ENCODE measurements around the gene ATF3.

ATF3 gene

DNA sequence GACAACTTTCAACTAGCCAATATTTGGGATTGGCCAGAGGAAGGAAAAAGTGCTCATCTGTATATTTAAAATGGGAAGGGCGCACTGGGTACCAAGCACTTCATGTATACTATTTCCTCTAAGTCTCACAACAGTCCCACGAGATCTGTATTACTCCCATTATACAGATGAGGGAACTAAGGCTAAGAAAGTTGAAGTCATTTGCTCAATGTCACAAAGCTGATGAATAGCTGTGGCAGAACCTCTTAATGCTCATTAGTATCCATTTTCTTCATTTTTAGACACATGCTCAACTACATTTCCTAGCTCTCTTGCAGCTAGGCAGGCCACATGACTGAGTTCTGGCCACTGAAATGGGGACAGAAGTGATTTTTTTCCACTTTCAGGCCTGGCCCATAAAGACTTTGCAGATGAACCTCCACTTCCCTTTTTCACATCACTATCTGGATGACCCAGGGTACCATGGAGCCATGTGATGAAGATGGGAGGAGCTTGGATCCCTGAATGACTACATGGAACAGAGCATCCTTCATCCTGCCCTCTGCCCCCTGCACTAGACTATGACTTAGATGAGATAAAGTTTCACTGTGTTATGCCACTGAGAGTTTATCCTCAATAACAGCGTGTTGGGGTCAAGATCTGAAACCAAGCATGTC, 31.8 kb downstream of the ATF3 start:
- ATAC-seq: no peak

GRCh38 chr1:212641956-212642355, 33.4 kb downstream of the ATF3 start:
- no peak for TF ChIP-seq RARB (CRISPR knock-in tag; IDR thresholded peaks at IDR 0.05)
- no peak for TF ChIP-seq PATZ1 (CRISPR knock-in tag; IDR thresholded peaks at IDR 0.05; ENCODE audit: borderline replicate concordance)
- TF ChIP-seq ARNTL (CRISPR knock-in tag; IDR thresholded peaks at IDR 0.05; ENCODE audit: borderline replicate concordance, low read depth): no peak
- TF ChIP-seq ZNF8 (CRISPR knock-in tag; IDR thresholded peaks at IDR 0.05): no peak
- TF ChIP-seq CSDC2 (CRISPR knock-in tag; IDR thresholded peaks at IDR 0.05): no peak
- no peak for TF ChIP-seq TOX (CRISPR knock-in tag; IDR thresholded peaks at IDR 0.05; ENCODE audit: borderline replicate concordance)
- TF ChIP-seq, protein P1, sequence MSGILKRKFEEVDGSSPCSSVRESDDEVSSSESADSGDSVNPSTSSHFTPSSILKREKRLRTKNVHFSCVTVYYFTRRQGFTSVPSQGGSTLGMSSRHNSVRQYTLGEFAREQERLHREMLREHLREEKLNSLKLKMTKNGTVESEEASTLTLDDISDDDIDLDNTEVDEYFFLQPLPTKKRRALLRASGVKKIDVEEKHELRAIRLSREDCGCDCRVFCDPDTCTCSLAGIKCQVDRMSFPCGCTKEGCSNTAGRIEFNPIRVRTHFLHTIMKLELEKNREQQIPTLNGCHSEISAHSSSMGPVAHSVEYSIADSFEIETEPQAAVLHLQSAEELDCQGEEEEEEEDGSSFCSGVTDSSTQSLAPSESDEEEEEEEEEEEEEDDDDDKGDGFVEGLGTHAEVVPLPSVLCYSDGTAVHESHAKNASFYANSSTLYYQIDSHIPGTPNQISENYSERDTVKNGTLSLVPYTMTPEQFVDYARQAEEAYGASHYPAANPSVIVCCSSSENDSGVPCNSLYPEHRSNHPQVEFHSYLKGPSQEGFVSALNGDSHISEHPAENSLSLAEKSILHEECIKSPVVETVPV (CRISPR knock-in tag; IDR thresholded peaks at IDR 0.05): no peak
- no peak for TF ChIP-seq ZC3H10 (CRISPR knock-in tag; IDR thresholded peaks at IDR 0.05)
- no peak for TF ChIP-seq ZFP3 (CRISPR knock-in tag; IDR thresholded peaks at IDR 0.05)
- no peak for ATAC-seq

More for the DNA sequence above, 31.8 kb downstream of the ATF3 start:
- no peak for TF ChIP-seq TOX (CRISPR knock-in tag; IDR thresholded peaks at IDR 0.05; ENCODE audit: borderline replicate concordance)
- no peak for TF ChIP-seq ARNTL (CRISPR knock-in tag; IDR thresholded peaks at IDR 0.05; ENCODE audit: borderline replicate concordance, low read depth)
- TF ChIP-seq, protein P2, sequence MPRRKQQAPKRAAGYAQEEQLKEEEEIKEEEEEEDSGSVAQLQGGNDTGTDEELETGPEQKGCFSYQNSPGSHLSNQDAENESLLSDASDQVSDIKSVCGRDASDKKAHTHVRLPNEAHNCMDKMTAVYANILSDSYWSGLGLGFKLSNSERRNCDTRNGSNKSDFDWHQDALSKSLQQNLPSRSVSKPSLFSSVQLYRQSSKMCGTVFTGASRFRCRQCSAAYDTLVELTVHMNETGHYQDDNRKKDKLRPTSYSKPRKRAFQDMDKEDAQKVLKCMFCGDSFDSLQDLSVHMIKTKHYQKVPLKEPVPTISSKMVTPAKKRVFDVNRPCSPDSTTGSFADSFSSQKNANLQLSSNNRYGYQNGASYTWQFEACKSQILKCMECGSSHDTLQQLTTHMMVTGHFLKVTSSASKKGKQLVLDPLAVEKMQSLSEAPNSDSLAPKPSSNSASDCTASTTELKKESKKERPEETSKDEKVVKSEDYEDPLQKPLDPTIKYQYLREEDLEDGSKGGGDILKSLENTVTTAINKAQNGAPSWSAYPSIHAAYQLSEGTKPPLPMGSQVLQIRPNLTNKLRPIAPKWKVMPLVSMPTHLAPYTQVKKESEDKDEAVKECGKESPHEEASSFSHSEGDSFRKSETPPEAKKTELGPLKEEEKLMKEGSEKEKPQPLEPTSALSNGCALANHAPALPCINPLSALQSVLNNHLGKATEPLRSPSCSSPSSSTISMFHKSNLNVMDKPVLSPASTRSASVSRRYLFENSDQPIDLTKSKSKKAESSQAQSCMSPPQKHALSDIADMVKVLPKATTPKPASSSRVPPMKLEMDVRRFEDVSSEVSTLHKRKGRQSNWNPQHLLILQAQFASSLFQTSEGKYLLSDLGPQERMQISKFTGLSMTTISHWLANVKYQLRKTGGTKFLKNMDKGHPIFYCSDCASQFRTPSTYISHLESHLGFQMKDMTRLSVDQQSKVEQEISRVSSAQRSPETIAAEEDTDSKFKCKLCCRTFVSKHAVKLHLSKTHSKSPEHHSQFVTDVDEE (CRISPR knock-in tag; IDR thresholded peaks at IDR 0.05): no peak
- no peak for TF ChIP-seq ZFP30 (CRISPR knock-in tag; IDR thresholded peaks at IDR 0.05)
- TF ChIP-seq GLIS3 (CRISPR knock-in tag; IDR thresholded peaks at IDR 0.05): no peak
- TF ChIP-seq CREB5 (CRISPR knock-in tag; IDR thresholded peaks at IDR 0.05; ENCODE audit: low read depth): no peak
- no peak for TF ChIP-seq ZNF565 (CRISPR knock-in tag; conservative IDR thresholded peaks at IDR 0.05; ENCODE audit: low read depth)
- TF ChIP-seq OSR1 (CRISPR knock-in tag; IDR thresholded peaks at IDR 0.05): no peak
- TF ChIP-seq, protein P1 (CRISPR knock-in tag; IDR thresholded peaks at IDR 0.05): no peak
- TF ChIP-seq PATZ1 (CRISPR knock-in tag; IDR thresholded peaks at IDR 0.05; ENCODE audit: borderline replicate concordance): no peak
- TF ChIP-seq BACH2 (CRISPR knock-in tag; IDR thresholded peaks at IDR 0.05; ENCODE audit: borderline replicate concordance): no peak
- TF ChIP-seq PPARA (CRISPR knock-in tag; IDR thresholded peaks at IDR 0.05; ENCODE audit: borderline replicate concordance): no peak
- TF ChIP-seq CSDC2 (CRISPR knock-in tag; IDR thresholded peaks at IDR 0.05): no peak
- TF ChIP-seq ZFP3 (CRISPR knock-in tag; IDR thresholded peaks at IDR 0.05): no peak
- no peak for TF ChIP-seq ZC3H10 (CRISPR knock-in tag; IDR thresholded peaks at IDR 0.05)

DNA sequence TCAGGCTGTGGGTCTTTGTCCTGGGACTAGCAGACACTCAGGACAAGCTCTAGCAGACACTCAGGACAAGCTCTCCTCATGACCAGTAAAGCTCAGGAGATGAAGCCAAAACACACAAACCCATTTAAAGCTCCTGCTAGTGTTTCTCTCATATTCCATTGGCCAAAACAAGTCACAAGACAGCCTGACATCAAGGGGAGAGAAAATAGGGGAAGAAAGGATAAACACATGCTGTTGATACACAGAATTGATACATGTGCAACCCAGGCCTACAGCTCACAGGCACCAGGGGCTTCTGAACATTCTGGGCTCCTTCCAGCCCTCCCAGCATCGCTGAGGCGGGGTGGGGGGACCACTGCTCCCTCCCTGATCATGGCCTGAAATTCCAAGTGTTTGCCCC, 35.3 kb downstream of the ATF3 start:
- TF ChIP-seq ZC3H10 (CRISPR knock-in tag; IDR thresholded peaks at IDR 0.05) (no peak), BACH2 (CRISPR knock-in tag; IDR thresholded peaks at IDR 0.05; ENCODE audit: borderline replicate concordance) (no peak), ESRRG (CRISPR knock-in tag; IDR thresholded peaks at IDR 0.05) (no peak), CSDC2 (CRISPR knock-in tag; IDR thresholded peaks at IDR 0.05) (no peak), ARNTL (CRISPR knock-in tag; IDR thresholded peaks at IDR 0.05; ENCODE audit: borderline replicate concordance, low read depth) (no peak), TOX (CRISPR knock-in tag; IDR thresholded peaks at IDR 0.05; ENCODE audit: borderline replicate concordance) (no peak), ISL1 (CRISPR knock-in tag; IDR thresholded peaks at IDR 0.05) (no peak), GLIS3 (CRISPR knock-in tag; IDR thresholded peaks at IDR 0.05) (no peak)
- ATAC-seq: no peak

Data from SK-N-SH treated with all-trans-retinoic acid at 6 μM for 48 hours (cell line).